HG03045 (cell line): ENCODE data around the gene ERBIN.
"Not testable (repeated sequence)": the region's sequence is repeated elsewhere in the genome, so short reads cannot be mapped to it uniquely, and the experiment has no call there.

Source experiments
- ATAC-seq: cut with Tn5 transposase; IDR thresholded peaks from one replicate; pipeline ENCODE4 v1.9.1; 2021; ENCODE audit warnings: mild to moderate bottlenecking, moderate library complexity; ENCODE audit not compliant: unreplicated experiment

The ERBIN gene

GRCh38 chr5:65999061-65999723 lies 72.8 kb downstream of the ERBIN start:
- no peak for ATAC-seq

- no peak for ATAC-seq
Observed at GRCh38 chr5:66001952-66002351, 75.6 kb downstream of the ERBIN start.

GRCh38 chr5:66002415-66002814 lies 76.0 kb downstream of the ERBIN start:
- no peak for ATAC-seq

DNA sequence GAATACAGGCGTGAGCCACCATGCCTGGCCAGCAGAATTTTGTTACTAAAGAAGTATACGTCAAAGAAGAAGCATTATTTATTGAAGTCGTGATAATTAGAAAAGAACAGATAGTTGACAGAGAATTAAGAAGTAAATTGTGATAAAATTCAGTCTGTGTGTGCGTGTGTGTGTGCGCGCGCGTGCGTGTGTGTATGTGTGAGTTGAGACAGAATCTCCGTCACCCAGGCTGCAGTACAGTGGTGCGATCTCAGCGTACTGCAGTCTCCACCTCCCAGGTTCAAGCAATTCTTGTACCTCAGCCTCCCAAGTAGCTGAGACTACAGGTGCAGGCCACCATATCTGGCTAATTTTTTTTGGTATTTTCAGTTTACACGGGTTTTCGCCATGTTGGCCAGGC lies 77.8 kb downstream of the ERBIN start:
- ATAC-seq: no peak

GRCh38 chr5:66009277-66009676 lies 82.9 kb downstream of the ERBIN start:
- ATAC-seq: no peak

GRCh38 chr5:66010476-66010875 lies 84.1 kb downstream of the ERBIN start:
- no peak for ATAC-seq

DNA sequence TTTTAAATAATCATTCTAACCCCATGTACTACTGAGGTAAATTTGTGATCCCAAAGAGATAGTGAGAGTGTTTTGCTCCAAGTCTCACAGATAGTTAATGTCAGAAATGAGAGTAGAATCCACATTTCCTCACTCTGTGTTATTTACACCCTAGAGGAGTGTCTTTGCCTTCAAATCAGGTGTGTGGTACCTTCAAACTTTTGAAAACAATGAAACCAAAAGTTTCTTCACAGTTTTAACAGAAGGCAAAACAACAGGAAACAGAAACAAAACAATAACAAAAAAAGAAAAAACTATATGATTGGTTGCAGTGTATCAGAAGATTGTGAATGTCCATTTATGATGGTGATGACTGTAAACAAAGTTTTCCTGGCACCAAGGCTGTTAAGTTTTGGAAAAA lies 85.9 kb downstream of the ERBIN start:
- ATAC-seq: no peak

GRCh38 chr5:66013397-66013796 lies 87.0 kb downstream of the ERBIN start:
- ATAC-seq: no peak

GRCh38 chr5:66013906-66014305 lies 87.5 kb downstream of the ERBIN start:
- no peak for ATAC-seq

DNA sequence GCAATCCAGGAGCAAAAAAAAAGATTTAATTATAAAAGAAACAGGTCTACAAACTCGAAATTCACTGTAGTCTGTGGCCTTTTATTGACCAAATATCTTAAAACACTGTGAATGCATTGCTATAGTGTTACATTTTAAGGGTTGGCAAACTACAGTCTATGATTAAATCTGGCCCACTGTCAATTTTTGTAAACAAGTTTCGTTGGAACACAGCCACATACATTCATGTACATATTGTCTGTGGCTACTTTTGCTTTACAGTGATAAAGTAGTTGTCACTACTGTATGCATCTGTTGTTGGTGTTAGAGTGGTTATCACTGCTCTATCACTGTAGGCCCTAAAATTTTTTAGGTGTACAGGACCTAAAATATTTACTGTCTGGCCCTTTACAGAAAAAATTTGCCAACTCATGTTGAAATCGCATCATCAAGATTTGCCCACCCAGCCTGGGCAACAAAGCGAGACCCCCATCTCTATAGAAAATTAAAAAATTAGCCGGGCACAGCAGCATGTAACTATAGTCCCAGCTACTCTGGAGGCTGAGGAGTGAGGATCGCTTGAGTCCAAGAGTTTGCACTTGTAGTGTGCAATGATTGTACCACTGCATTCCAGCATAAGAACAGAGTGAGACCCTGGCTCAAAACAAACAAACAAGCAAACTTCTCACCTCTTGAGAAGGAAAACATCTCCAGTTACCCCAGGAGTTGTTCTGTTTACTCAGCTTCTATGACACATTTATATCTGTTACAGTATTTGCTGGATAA lies 89.0 kb downstream of the ERBIN start:
- no peak for ATAC-seq

DNA sequence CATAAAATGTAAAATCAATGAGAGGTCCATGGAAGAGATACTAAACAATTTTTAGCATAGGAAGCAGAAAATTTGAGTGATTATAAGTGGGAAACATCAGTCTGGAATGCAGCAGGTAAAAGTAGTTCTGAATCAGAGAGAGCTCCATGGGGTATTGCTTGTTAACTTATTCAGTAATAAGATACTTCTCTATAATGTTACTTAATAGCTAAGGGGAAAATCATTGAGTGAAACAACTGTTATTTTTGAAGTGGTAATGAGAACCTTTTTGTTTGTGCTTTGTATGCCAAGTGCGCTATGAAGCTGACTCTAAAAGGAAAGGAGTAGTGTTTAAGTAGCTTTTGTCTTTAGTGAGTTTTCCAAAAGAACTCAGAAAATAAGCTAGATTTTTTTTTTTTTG lies 95.2 kb downstream of the ERBIN start:
- ATAC-seq: no peak

DNA sequence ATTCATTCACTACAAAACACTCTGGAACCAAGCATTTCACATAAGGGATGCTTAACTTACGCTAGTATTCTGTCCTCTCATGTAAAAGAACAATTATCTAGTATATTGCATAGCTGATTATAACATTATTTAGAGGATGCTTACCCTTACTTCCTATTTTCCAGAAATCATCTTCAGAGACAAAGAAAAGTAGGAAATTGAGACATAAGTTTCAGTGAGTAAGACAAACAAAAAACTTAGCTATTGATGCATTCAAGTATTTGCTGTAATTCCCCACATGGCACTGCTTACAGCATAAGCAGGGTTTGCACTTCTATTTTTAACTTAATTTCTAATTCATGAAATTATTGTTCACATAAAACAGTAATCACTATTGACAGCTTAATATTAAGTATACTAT lies 112.9 kb downstream of the ERBIN start:
- ATAC-seq: no peak

DNA sequence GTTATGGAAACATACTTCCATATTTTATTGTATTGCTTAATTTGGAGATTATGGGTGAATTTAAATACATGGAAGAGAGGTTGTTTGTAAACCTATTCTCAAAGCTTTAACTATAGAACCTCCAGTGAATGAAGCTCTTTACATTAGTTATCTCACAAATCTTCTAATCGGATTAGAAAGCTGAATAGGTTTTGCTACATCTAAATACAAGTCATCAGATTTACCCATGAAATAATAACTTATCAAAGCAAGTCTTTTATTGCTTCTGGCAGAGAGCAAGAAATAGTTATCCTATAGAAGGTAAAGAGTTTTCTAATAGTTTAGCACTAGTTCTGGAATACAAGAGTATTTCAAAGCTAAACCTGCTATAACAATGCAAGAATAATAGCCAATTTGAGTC lies 113.3 kb downstream of the ERBIN start:
- ATAC-seq: no peak

- ATAC-seq: no peak
Observed at GRCh38 chr5:66041627-66042026, 115.3 kb downstream of the ERBIN start.

DNA sequence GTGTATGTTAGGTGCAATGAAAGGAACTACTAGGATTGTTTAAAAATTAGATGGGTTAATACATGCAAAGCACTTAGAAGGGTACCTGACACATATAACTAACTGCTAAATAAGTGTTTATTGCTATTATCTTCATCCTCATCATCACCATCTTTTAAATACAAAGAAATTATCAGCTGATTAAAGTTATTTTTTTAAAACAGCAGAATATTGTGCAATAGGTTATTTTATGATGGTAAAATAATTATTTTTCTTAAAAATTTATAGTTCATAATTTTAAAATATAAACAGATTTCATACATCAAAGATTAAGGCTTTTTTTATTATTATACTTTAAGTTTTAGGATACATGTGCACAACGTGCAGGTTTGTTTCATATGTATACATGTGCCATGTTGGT lies 130.9 kb downstream of the ERBIN start:
- ATAC-seq: no peak

- not testable (repeated sequence) for ATAC-seq
Observed at GRCh38 chr5:66061320-66061719, 134.9 kb downstream of the ERBIN start.

GRCh38 chr5:66063061-66063460 lies 136.7 kb downstream of the ERBIN start:
- not testable (repeated sequence) for ATAC-seq

DNA sequence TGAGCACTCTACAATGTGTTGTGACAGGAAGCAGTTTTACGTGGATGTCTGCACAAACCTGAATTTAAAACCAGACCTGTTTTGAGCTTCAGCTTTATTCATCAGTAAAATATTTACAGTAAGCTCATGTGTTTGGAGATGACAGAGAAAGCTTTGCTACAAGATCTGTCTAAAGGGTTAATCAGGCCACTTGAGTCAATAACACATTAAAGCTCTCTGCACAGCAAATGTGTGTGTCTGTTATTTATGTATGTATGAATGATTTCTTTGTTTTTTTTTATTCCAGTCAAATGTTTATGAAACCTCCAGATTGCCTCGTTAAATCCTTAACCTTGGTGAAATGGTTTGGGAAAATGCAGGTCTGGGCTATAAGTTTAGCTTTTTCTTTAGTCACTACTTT lies 140.5 kb downstream of the ERBIN start:
- no peak for ATAC-seq

DNA sequence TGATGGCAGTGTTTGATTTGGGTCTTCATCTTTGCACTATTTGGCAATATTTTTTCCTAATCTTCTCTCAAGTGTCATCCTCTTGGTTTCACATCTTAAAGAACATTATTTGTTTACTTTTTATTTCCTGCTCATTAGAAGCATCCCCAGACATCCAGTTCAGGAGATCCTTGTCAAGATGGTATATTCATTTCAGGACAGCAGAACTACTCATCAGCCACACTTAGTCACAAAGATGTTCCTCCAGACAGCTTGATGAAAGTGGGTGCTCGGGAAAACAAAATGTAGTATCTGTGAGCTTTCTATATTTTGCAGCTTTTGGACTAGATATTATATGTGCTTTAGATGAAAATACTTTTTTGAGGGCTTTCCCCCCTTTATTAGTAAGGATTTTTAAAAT lies 145.7 kb downstream of the ERBIN start:
- ATAC-seq: no peak

DNA sequence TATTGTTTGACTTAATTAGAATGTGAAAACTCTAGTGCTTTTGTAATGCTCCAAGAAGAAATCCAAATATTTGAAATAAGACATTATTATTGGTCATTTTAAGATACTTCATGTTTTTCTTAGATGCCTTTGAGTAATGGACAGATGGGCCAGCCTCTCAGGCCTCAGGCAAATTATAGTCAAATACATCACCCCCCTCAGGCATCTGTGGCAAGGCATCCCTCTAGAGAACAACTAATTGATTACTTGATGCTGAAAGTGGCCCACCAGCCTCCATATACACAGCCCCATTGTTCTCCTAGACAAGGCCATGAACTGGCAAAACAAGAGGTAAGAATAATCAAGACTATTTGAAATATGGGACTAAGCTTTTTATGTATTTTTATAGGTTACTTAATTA lies 148.5 kb downstream of the ERBIN start:
- ATAC-seq: no peak

GRCh38 chr5:66080664-66081063 lies 154.3 kb downstream of the ERBIN start:
- no peak for ATAC-seq

DNA sequence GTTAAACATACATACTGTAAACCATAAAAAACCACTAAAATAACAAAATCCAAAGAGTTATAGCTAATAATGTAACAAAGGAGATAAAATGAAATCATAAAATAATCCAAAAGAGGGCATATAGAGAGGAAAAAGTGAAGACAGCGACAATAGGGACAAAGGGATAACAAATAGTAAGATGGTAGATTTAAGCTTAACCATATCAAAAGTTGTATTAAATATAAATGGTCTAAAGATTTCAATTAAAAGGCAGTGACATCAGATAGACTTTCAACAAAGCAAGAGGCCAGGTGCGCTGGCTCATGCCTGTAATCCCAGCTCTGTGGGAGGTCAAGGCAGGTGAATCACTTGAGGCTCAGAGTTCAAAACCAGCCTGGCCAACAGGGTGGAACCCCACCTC lies 163.0 kb downstream of the ERBIN start:
- ATAC-seq: no peak

DNA sequence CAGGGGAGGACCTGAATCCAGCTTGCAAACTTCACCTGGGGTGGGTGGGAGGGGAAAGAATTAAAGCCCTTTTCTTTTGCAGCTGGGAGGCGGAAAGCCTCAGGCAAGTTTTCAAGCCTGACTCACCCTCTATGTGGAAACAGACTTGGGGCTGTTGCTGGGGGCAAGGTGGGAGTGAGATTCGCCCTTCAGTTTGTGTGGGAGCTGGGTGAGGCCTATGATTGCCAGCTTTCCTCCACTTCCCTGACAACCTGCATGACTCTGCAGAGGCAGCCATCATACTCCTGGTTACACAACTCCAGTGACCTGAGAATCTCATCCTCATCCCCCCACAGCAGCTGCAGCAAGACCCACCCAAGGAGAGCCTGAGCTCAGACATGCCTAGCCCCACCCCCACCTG lies 174.5 kb downstream of the ERBIN start:
- no peak for ATAC-seq
